ENCODE results near the gene C19orf53.

- no peak for TF ChIP-seq POLR2A (IDR thresholded peaks at IDR 0.05)
- TF ChIP-seq, protein P1, sequence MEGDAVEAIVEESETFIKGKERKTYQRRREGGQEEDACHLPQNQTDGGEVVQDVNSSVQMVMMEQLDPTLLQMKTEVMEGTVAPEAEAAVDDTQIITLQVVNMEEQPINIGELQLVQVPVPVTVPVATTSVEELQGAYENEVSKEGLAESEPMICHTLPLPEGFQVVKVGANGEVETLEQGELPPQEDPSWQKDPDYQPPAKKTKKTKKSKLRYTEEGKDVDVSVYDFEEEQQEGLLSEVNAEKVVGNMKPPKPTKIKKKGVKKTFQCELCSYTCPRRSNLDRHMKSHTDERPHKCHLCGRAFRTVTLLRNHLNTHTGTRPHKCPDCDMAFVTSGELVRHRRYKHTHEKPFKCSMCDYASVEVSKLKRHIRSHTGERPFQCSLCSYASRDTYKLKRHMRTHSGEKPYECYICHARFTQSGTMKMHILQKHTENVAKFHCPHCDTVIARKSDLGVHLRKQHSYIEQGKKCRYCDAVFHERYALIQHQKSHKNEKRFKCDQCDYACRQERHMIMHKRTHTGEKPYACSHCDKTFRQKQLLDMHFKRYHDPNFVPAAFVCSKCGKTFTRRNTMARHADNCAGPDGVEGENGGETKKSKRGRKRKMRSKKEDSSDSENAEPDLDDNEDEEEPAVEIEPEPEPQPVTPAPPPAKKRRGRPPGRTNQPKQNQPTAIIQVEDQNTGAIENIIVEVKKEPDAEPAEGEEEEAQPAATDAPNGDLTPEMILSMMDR (IDR thresholded peaks at IDR 0.05): no peak
These were observed 12.8 kb upstream of the C19orf53 start for GRCh38 chr19:13761423-13761822.
